Fibroblast of skin of right biceps (primary cell): Measurements from ENCODE around the gene SRGAP2B.
"Not testable (repeated sequence)": the region's sequence is repeated elsewhere in the genome, so short reads cannot be mapped to it uniquely, and the experiment has no call there.

Experiments
- DNase-seq: peaks from one replicate; pipeline ENCODE4 v3.0.0-alpha.2; 2013

Gene SRGAP2B

GRCh38 chr1:144992915-144993314 is 102.2 kb downstream of the SRGAP2B start:
- DNase-seq, result peak; percentile 72

- not testable (repeated sequence) for DNase-seq
These were observed 104.5 kb downstream of the SRGAP2B start for GRCh38 chr1:144990611-144991010.

- not testable (repeated sequence) for DNase-seq
These were observed 108.0 kb downstream of the SRGAP2B start for GRCh38 chr1:144987131-144987530.

GRCh38 chr1:144986171-144986860 is 108.8 kb downstream of the SRGAP2B start:
- DNase-seq, result not testable (repeated sequence)

GRCh38 chr1:144985550-144986170 is 109.5 kb downstream of the SRGAP2B start:
- not testable (repeated sequence) for DNase-seq

GRCh38 chr1:144982802-144983525 is 112.2 kb downstream of the SRGAP2B start:
- DNase-seq, result not testable (repeated sequence)

GRCh38 chr1:144981157-144981556 is 114.0 kb downstream of the SRGAP2B start:
- not testable (repeated sequence) for DNase-seq

GRCh38 chr1:144979960-144980595 is 115.0 kb downstream of the SRGAP2B start:
- DNase-seq, result not testable (repeated sequence)

GRCh38 chr1:144977856-144978255 is 117.3 kb downstream of the SRGAP2B start:
- not testable (repeated sequence) for DNase-seq

- not testable (repeated sequence) for DNase-seq
These were observed 123.2 kb downstream of the SRGAP2B start for GRCh38 chr1:144971936-144972335.

GRCh38 chr1:144966488-144966887 is 128.6 kb downstream of the SRGAP2B start:
- DNase-seq, result not testable (repeated sequence)

GRCh38 chr1:144964765-144965164 is 130.4 kb downstream of the SRGAP2B start:
- not testable (repeated sequence) for DNase-seq

GRCh38 chr1:144964186-144964585 is 130.9 kb downstream of the SRGAP2B start:
- DNase-seq, result not testable (repeated sequence)

- DNase-seq, result not testable (repeated sequence)
These were observed 131.6 kb downstream of the SRGAP2B start for GRCh38 chr1:144963571-144963970.

GRCh38 chr1:144961604-144962583 is 133.2 kb downstream of the SRGAP2B start:
- not testable (repeated sequence) for DNase-seq

- not testable (repeated sequence) for DNase-seq
These were observed 134.1 kb downstream of the SRGAP2B start for GRCh38 chr1:144960929-144961488.

GRCh38 chr1:144948390-144948789 is 146.7 kb downstream of the SRGAP2B start:
- DNase-seq, result not testable (repeated sequence)

- not testable (repeated sequence) for DNase-seq
These were observed 147.6 kb downstream of the SRGAP2B start for GRCh38 chr1:144947495-144947894.

- not testable (repeated sequence) for DNase-seq
These were observed 148.3 kb downstream of the SRGAP2B start for GRCh38 chr1:144946525-144947480.

- not testable (repeated sequence) for DNase-seq
These were observed 153.4 kb downstream of the SRGAP2B start for GRCh38 chr1:144941710-144942109.
